ENCODE data around the gene CHDH. TPM values are rescaled to one million over a fixed set of nuclear protein-coding genes. Genes with fewer than 3 reads are reported as not detected.

The CHDH gene
- polyA plus RNA-seq, 3 donors = not detected

GRCh38 chr3:53803816-53804695, 42.2 kb downstream of the CHDH start:
- Mint-ChIP-seq H3K4me1 (no peaks in the 10 kb centered on the region), H3K4me3 (peak overlapping the region in 1 of 2 donors; percentile 3), H3K9me3 (no peaks in the 10 kb centered on the region), H3K27ac (no peak overlapping the region), H3K36me3 (no peaks in the 10 kb centered on the region), H3K27me3 (ENCODE audit: low read depth in 3 of 3) (peaks cover 2 to 12% (median 8%) of the 10 kb centered on the region in 3 donors)
- Histone ChIP-seq H3K9ac (ENCODE audit: insufficient read depth, low read length, poor library complexity, severe bottlenecking) (no peak overlapping the region), H3K4me2 (replicated peaks; ENCODE audit: extremely low read depth, low read length, poor library complexity, severe bottlenecking) (no peak overlapping the region), H4K20me1 (ENCODE audit: insufficient read depth, low read length) (no peaks in the 10 kb centered on the region), H3K27ac (ENCODE audit: low read depth in 1 of 2, low read length in 2 of 2) (no peak overlapping the region), H3K27me3 (ENCODE audit: control insufficient read depth in 2 of 2, insufficient read depth in 2 of 2, low read length in 2 of 2) (no peaks in the 10 kb centered on the region), H3K4me3 (replicated peaks in 1 of 3; ENCODE audit: low read depth in 2 of 3, low read length in 3 of 3) (no peak overlapping the region), H3K79me2 (ENCODE audit: insufficient read depth, low read length) (no peaks in the 10 kb centered on the region), H3K9me3 (replicated peaks in 1 of 2; ENCODE audit: control insufficient read depth in 1 of 2, insufficient read depth in 1 of 2, low read length in 2 of 2) (no peaks in the 10 kb centered on the region), H2AFZ (ENCODE audit: insufficient read depth, low read depth, low read length, poor library complexity, severe bottlenecking) (no peak overlapping the region), H3K36me3 (replicated peaks in 1 of 2; ENCODE audit: control insufficient read depth in 1 of 2, insufficient read depth in 2 of 2, low read length in 2 of 2) (no peaks in the 10 kb centered on the region), H3K4me1 (ENCODE audit: control insufficient read depth in 1 of 2, insufficient read depth in 2 of 2, low read length in 2 of 2) (no peaks in the 10 kb centered on the region)
- no peak for DNase-seq
- intact Hi-C loops (cut with micrococcal nuclease) = no loop called here
- TF ChIP-seq CTCF (IDR thresholded peaks at IDR 0.05) = no peak
- WGBS (ENCODE audit: insufficient coverage) = 81% methylated on average over 15 of the region's 20 CpGs

GRCh38 chr3:53803124-53803815, 42.9 kb downstream of the CHDH start:
- Mint-ChIP-seq H3K4me1 (no peaks in the 10 kb centered on the region), H3K27me3 (ENCODE audit: low read depth in 3 of 3) (peaks cover 2 to 12% (median 8%) of the 10 kb centered on the region in 3 donors), H3K9me3 (no peaks in the 10 kb centered on the region), H3K27ac (no peak overlapping the region), H3K4me3 (no peak overlapping the region), H3K36me3 (no peaks in the 10 kb centered on the region)
- Histone ChIP-seq H3K27me3 (ENCODE audit: control insufficient read depth in 2 of 2, insufficient read depth in 2 of 2, low read length in 2 of 2) (no peaks in the 10 kb centered on the region), H4K20me1 (ENCODE audit: insufficient read depth, low read length) (no peaks in the 10 kb centered on the region), H3K4me3 (replicated peaks in 1 of 3; ENCODE audit: low read depth in 2 of 3, low read length in 3 of 3) (no peak overlapping the region), H3K4me1 (ENCODE audit: control insufficient read depth in 1 of 2, insufficient read depth in 2 of 2, low read length in 2 of 2) (no peaks in the 10 kb centered on the region), H3K27ac (ENCODE audit: low read depth in 1 of 2, low read length in 2 of 2) (no peak overlapping the region), H3K9ac (ENCODE audit: insufficient read depth, low read length, poor library complexity, severe bottlenecking) (no peak overlapping the region), H2AFZ (ENCODE audit: insufficient read depth, low read depth, low read length, poor library complexity, severe bottlenecking) (no peak overlapping the region), H3K4me2 (replicated peaks; ENCODE audit: extremely low read depth, low read length, poor library complexity, severe bottlenecking) (no peak overlapping the region), H3K36me3 (replicated peaks in 1 of 2; ENCODE audit: control insufficient read depth in 1 of 2, insufficient read depth in 2 of 2, low read length in 2 of 2) (no peaks in the 10 kb centered on the region), H3K79me2 (ENCODE audit: insufficient read depth, low read length) (no peaks in the 10 kb centered on the region), H3K9me3 (replicated peaks in 1 of 2; ENCODE audit: control insufficient read depth in 1 of 2, insufficient read depth in 1 of 2, low read length in 2 of 2) (no peaks in the 10 kb centered on the region)
- no peak for DNase-seq
- intact Hi-C loops (cut with micrococcal nuclease) = no loop called here
- TF ChIP-seq CTCF (IDR thresholded peaks at IDR 0.05) = no peak
- WGBS (ENCODE audit: insufficient coverage) = 94% methylated on average over 16 of the region's 18 CpGs
